Measurements from ENCODE around the gene GPR35.
"Not testable (repeated sequence)": the region's sequence is repeated elsewhere in the genome, so short reads cannot be mapped to it uniquely, and the experiment has no call there.

Gene GPR35

GRCh38 chr2:240678909-240679308 is 53.6 kb downstream of the GPR35 start:
- DNase-seq (ENCODE audit: extremely low spot score, insufficient read length, low read depth); FAIRE-seq: not testable (repeated sequence)

GRCh38 chr2:240680185-240680584 is 54.9 kb downstream of the GPR35 start:
- DNase-seq (ENCODE audit: extremely low spot score, insufficient read length, low read depth); FAIRE-seq: not testable (repeated sequence)

All from GM18507 (cell line).